WTC11 (cell line): ENCODE measurements around the gene USH1G.

Experiments
- FOXK1 ChIP-seq: sonication (generic); formaldehyde crosslinking; IDR thresholded peaks from 2 replicates; pipeline ENCODE4 v1.8.0; 2022; ENCODE audit warnings: mild to moderate bottlenecking, moderate library complexity, missing genetic modification reagents
- NR3C1 ChIP-seq: sonication (generic); formaldehyde crosslinking; conservative IDR thresholded peaks from 2 replicates; pipeline ENCODE4 v1.8.1; 2023; ENCODE audit warnings: low read depth, mild to moderate bottlenecking, missing genetic modification reagents
- SP1 ChIP-seq: sonication (generic); formaldehyde crosslinking; conservative IDR thresholded peaks from 2 replicates; pipeline ENCODE4 v1.8.1; 2022; ENCODE audit warnings: missing genetic modification reagents
- ZNF263 ChIP-seq: sonication (generic); formaldehyde crosslinking; IDR thresholded peaks from 2 replicates; pipeline ENCODE4 v1.8.1; 2022; ENCODE audit warnings: low read depth, mild to moderate bottlenecking, moderate library complexity, missing genetic modification reagents
- ZNF317 ChIP-seq: sonication (generic); formaldehyde crosslinking; IDR thresholded peaks from 2 replicates; pipeline ENCODE4 v1.8.1; 2023; ENCODE audit warnings: low read depth, mild to moderate bottlenecking, moderate library complexity, missing genetic modification reagents, borderline replicate concordance
- TF ChIP-seq, protein P1 (sequence below): fragments of 200-600 bp; IDR thresholded peaks from 2 replicates; pipeline ENCODE4 v1.8.0; 2022; ENCODE audit warnings: antibody characterized with exemption
- TF ChIP-seq, protein P2 (sequence below): sonication (generic); formaldehyde crosslinking; IDR thresholded peaks from 2 replicates; pipeline ENCODE4 v1.8.0; 2022; ENCODE audit warnings: mild to moderate bottlenecking, missing genetic modification reagents
- TF ChIP-seq, protein P3 (sequence below): sonication (generic); formaldehyde crosslinking; IDR thresholded peaks from 2 replicates; pipeline ENCODE4 v1.8.1; 2022; ENCODE audit warnings: low read depth, missing genetic modification reagents, borderline replicate concordance
- TF ChIP-seq, protein P4 (sequence below): fragments of 250-450 bp; sonication (Bioruptor Pico); conservative IDR thresholded peaks from 2 replicates; pipeline ENCODE4 v1.9.0; 2021; ENCODE audit warnings: mild to moderate bottlenecking
- TF ChIP-seq, protein P5 (sequence below): sonication (generic); formaldehyde crosslinking; IDR thresholded peaks from 2 replicates; pipeline ENCODE4 v1.8.1; 2022; ENCODE audit warnings: low read depth, mild to moderate bottlenecking, moderate library complexity, missing genetic modification reagents, borderline replicate concordance

DNA sequence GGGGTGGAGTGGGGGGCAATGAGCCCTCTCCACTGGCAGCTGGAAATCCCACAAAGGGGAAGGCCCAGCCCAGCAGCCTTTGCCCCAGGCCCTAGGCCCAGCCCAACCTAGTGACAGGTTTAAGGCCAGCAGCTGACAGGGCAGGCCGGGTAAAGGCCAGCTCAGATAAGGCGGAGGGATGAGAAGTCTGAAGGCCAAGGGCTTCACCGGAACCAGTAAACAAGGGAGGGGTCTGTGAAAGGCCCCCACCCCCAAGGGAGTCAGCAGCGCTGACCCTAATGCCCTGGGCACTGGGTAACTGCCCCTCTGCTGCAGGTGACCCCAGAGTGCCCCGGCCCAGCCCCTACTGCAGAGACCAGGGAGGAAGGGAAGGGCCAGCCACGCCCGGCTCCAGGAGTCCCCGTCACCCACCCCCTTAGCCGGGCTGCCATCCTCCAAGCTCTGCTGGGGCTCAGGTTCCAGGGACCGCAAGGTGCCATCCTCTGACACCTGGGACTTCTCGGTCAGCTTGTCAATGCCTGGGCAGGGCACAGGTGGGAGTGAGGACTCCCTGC is 30.2 kb upstream of the USH1G start:
- TF ChIP-seq, protein P1, sequence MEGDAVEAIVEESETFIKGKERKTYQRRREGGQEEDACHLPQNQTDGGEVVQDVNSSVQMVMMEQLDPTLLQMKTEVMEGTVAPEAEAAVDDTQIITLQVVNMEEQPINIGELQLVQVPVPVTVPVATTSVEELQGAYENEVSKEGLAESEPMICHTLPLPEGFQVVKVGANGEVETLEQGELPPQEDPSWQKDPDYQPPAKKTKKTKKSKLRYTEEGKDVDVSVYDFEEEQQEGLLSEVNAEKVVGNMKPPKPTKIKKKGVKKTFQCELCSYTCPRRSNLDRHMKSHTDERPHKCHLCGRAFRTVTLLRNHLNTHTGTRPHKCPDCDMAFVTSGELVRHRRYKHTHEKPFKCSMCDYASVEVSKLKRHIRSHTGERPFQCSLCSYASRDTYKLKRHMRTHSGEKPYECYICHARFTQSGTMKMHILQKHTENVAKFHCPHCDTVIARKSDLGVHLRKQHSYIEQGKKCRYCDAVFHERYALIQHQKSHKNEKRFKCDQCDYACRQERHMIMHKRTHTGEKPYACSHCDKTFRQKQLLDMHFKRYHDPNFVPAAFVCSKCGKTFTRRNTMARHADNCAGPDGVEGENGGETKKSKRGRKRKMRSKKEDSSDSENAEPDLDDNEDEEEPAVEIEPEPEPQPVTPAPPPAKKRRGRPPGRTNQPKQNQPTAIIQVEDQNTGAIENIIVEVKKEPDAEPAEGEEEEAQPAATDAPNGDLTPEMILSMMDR: no peak
- TF ChIP-seq NR3C1 (CRISPR knock-in tag) (no peak), ZNF263 (no peak), ZNF317 (CRISPR knock-in tag) (no peak), FOXK1 (CRISPR knock-in tag) (no peak), SP1 (no peak)
- TF ChIP-seq, protein P2, sequence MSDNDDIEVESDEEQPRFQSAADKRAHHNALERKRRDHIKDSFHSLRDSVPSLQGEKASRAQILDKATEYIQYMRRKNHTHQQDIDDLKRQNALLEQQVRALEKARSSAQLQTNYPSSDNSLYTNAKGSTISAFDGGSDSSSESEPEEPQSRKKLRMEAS (CRISPR knock-in tag): no peak
- TF ChIP-seq, protein P3, sequence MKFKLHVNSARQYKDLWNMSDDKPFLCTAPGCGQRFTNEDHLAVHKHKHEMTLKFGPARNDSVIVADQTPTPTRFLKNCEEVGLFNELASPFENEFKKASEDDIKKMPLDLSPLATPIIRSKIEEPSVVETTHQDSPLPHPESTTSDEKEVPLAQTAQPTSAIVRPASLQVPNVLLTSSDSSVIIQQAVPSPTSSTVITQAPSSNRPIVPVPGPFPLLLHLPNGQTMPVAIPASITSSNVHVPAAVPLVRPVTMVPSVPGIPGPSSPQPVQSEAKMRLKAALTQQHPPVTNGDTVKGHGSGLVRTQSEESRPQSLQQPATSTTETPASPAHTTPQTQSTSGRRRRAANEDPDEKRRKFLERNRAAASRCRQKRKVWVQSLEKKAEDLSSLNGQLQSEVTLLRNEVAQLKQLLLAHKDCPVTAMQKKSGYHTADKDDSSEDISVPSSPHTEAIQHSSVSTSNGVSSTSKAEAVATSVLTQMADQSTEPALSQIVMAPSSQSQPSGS (CRISPR knock-in tag): no peak
- TF ChIP-seq, protein P4, sequence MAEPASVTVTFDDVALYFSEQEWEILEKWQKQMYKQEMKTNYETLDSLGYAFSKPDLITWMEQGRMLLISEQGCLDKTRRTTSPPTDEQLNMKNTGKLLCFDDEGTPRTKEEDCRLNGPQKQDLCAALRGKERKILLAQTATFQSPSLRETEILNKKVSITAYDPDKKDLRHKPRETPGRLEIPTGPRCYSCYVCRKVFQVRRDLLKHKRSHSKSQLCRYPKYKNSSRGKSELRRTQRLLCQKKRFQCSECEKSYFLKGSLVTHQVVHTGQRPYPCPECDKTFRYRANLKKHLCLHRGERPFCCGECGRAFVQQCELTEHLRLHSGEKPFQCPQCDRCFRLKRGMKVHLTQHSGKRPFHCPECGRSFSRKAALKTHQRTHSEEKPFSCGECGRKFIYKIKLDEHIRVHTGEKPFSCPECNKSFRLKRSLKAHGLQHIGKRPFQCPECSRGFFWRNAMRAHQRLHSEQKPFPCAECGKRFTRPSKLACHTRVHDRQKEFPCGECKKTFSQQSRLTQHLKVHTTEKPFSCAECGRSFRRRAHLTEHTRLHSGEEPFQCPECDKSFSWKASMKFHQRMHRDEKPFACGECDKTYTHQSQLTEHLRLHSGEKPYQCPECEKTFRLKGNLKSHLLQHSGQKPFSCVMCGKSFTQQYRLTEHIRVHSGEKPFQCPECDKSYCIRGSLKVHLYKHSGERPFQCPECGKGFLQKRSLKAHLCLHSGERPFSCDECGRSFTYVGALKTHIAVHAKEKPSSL (CRISPR knock-in tag): no peak
- TF ChIP-seq, protein P5, sequence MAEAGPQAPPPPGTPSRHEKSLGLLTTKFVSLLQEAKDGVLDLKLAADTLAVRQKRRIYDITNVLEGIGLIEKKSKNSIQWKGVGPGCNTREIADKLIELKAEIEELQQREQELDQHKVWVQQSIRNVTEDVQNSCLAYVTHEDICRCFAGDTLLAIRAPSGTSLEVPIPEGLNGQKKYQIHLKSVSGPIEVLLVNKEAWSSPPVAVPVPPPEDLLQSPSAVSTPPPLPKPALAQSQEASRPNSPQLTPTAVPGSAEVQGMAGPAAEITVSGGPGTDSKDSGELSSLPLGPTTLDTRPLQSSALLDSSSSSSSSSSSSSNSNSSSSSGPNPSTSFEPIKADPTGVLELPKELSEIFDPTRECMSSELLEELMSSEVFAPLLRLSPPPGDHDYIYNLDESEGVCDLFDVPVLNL (CRISPR knock-in tag): no peak
